H1 (cell line): ENCODE measurements around the gene SMIM35. TPM values are rescaled to one million over a fixed set of nuclear protein-coding genes. Genes with fewer than 3 reads are reported as not detected.

Experiments used
- CTCF ChIA-PET: fragments of 300-600 bp; sonication (Branson Sonifier 250); formaldehyde crosslinking; loops from one replicate; lab custom pipeline; 2021; ENCODE audit not compliant: partially characterized antibody; lab: Charles Lee
- POLR2A ChIA-PET: fragments of 300-600 bp; sonication (Branson Sonifier 250); formaldehyde crosslinking; loops from one replicate; lab custom pipeline; 2021; ENCODE audit warnings: inconsistent platforms; ENCODE audit not compliant: partially characterized antibody; lab: Charles Lee
- DNase-seq, 2 experiments: peaks; one replicate each; pipeline versions ENCODE4 v3.0.0 to v3.0.0-alpha.2; 2010 to 2022; ENCODE audit warnings: low spot score in 2 of 2, low read depth in 1 of 2, mixed read lengths in 1 of 2
- FAIRE-seq: peaks from 2 replicates; lab custom pipeline; 2011; peaks lifted over from hg19 to GRCh38; lab: Jason Lieb, UNC
- H2AFZ ChIP-seq: 2 replicates; pipeline ENCODE4 v1.8.1; 2012; ENCODE audit warnings: low read length, inconsistent platforms
- H2AK5ac ChIP-seq: 2 replicates; pipeline ENCODE4 v1.6.1; 2013; ENCODE audit warnings: low read depth, low read length
- H2BK120ac ChIP-seq: replicated peaks from 2 replicates; pipeline ENCODE3; 2013; ENCODE audit warnings: low read depth, low read length, inconsistent platforms
- H2BK12ac ChIP-seq: 2 replicates; pipeline ENCODE4 v1.6.1; 2013; ENCODE audit warnings: low read depth, low read length
- H2BK15ac ChIP-seq: 2 replicates; pipeline ENCODE4 v1.6.1; 2013; ENCODE audit warnings: low read length
- H2BK20ac ChIP-seq: 2 replicates; pipeline ENCODE4 v1.6.1; 2013; ENCODE audit warnings: low read length
- H2BK5ac ChIP-seq: 2 replicates; pipeline ENCODE4 v1.6.1; 2013; ENCODE audit warnings: low read depth, low read length
- H3K14ac ChIP-seq: 2 replicates; pipeline ENCODE4 v1.6.1; 2013; ENCODE audit warnings: inconsistent platforms; ENCODE audit not compliant: insufficient read length
- H3K18ac ChIP-seq: 2 replicates; pipeline ENCODE4 v1.6.1; 2013; ENCODE audit warnings: low read length; ENCODE audit errors: extremely low read depth
- H3K23ac ChIP-seq: 2 replicates; pipeline ENCODE4 v1.6.1; 2013; ENCODE audit warnings: inconsistent platforms; ENCODE audit not compliant: insufficient read length
- H3K23me2 ChIP-seq: 2 replicates; pipeline ENCODE4 v1.6.1; 2013; ENCODE audit warnings: low read depth, low read length
- H3K27ac ChIP-seq: 2 replicates; pipeline ENCODE4 v1.6.1; 2011; ENCODE audit warnings: low read depth, low read length, inconsistent platforms
- H3K27me3 ChIP-seq, 4 experiments: replicated peaks in 1 of 4; 1 replicate in 1 of 4; 2 replicates in 3 of 4; pipeline versions ENCODE4 v1.6.1 to v1.8.1; 2011 to 2013; ENCODE audit warnings: low read length in 3 of 4, mild to moderate bottlenecking in 3 of 4, inconsistent platforms in 2 of 4, mixed read lengths in 2 of 4, moderate library complexity in 1 of 4; ENCODE audit not compliant: control insufficient read depth in 3 of 4, insufficient read depth in 3 of 4; ENCODE audit errors: extremely low read depth in 1 of 4
- H3K36me3 ChIP-seq, 4 experiments: 2 replicates each; pipeline versions ENCODE4 v1.6.1 to v1.8.1; 2011 to 2013; ENCODE audit warnings: mild to moderate bottlenecking in 4 of 4, low read length in 3 of 4, moderate library complexity in 2 of 4, control low read depth in 1 of 4, inconsistent platforms in 1 of 4; ENCODE audit not compliant: insufficient read depth in 4 of 4, control insufficient read depth in 2 of 4
- H3K4ac ChIP-seq: replicated peaks from 2 replicates; pipeline ENCODE3; 2013; ENCODE audit warnings: low read length, low read depth, mixed read lengths, inconsistent platforms; ENCODE audit not compliant: insufficient read length
- H3K4me1 ChIP-seq, 4 experiments: replicated peaks in 1 of 4; 1 replicate in 1 of 4; 2 replicates in 3 of 4; pipeline versions ENCODE4 v1.6.1 to v1.8.1; 2011 to 2013; ENCODE audit warnings: low read length in 3 of 4, inconsistent platforms in 2 of 4, mixed read lengths in 1 of 4; ENCODE audit not compliant: insufficient read depth in 4 of 4, control insufficient read depth in 3 of 4
- H3K4me2 ChIP-seq, 2 experiments: 2 replicates each; pipeline versions ENCODE4 v1.6.1 to v1.8.1; 2011 to 2013; ENCODE audit warnings: low read depth in 2 of 2, low read length in 2 of 2, control low read depth in 1 of 2, inconsistent platforms in 1 of 2, mild to moderate bottlenecking in 1 of 2; ENCODE audit not compliant: insufficient read depth in 1 of 2
- H3K4me3 ChIP-seq, 4 experiments: fragments of 200-600, 300-600 bp in 1 of 4; sonication (generic), shearing (Covaris generic), sonication (Bioruptor Twin) in 1 of 4; 2 replicates each; pipeline versions ENCODE4 v1.5.1 to v1.8.1; 2011 to 2016; ENCODE audit warnings: low read length in 4 of 4, low read depth in 3 of 4, control low read depth in 2 of 4, inconsistent platforms in 2 of 4, mild to moderate bottlenecking in 2 of 4, mixed read lengths in 1 of 4, moderate library complexity in 1 of 4; ENCODE audit not compliant: insufficient read depth in 2 of 4; ENCODE audit errors: extremely low read depth in 1 of 4
- H3K56ac ChIP-seq: replicated peaks from 2 replicates; pipeline ENCODE3; 2013; ENCODE audit warnings: low read depth, mild to moderate bottlenecking, mixed read lengths, low read length, inconsistent platforms; ENCODE audit not compliant: insufficient read length
- H3K79me1 ChIP-seq: 2 replicates; pipeline ENCODE4 v1.6.1; 2013; ENCODE audit warnings: low read depth, low read length, control low read depth
- H3K79me2 ChIP-seq, 2 experiments: 2 replicates each; pipeline versions ENCODE4 v1.6.1 to v1.8.1; 2012 to 2013; ENCODE audit warnings: low read length in 2 of 2, mild to moderate bottlenecking in 2 of 2, inconsistent platforms in 1 of 2; ENCODE audit not compliant: insufficient read depth in 2 of 2, control insufficient read depth in 1 of 2
- H3K9ac ChIP-seq, 4 experiments: replicated peaks in 1 of 4; 1 replicate in 1 of 4; 2 replicates in 3 of 4; pipeline versions ENCODE4 v1.6.1 to v1.8.1; 2011 to 2013; ENCODE audit warnings: low read depth in 3 of 4, low read length in 3 of 4, control low read depth in 2 of 4, mild to moderate bottlenecking in 2 of 4, moderate library complexity in 2 of 4, inconsistent platforms in 1 of 4; ENCODE audit errors: extremely low read depth in 1 of 4
- H3K9me3 ChIP-seq, 2 experiments: 2 replicates each; pipeline versions ENCODE4 v1.6.1 to v1.8.1; 2012 to 2013; ENCODE audit warnings: mild to moderate bottlenecking in 2 of 2, moderate library complexity in 2 of 2, control low read depth in 1 of 2, inconsistent platforms in 1 of 2, low read depth in 1 of 2, low read length in 1 of 2, mixed read lengths in 1 of 2; ENCODE audit not compliant: insufficient read depth in 2 of 2
- H4K20me1 ChIP-seq, 2 experiments: replicated peaks in 1 of 2; 2 replicates each; pipeline versions ENCODE3 to v1.8.1; 2011 to 2013; ENCODE audit warnings: inconsistent platforms in 2 of 2, low read length in 2 of 2, mild to moderate bottlenecking in 1 of 2; ENCODE audit not compliant: insufficient read depth in 2 of 2, control insufficient read depth in 1 of 2
- H4K5ac ChIP-seq: 2 replicates; pipeline ENCODE4 v1.6.1; 2013; ENCODE audit warnings: low read length, low read depth, mixed read lengths, inconsistent platforms; ENCODE audit not compliant: insufficient read length
- H4K8ac ChIP-seq: 2 replicates; pipeline ENCODE4 v1.8.0; 2013; ENCODE audit warnings: mild to moderate bottlenecking, moderate library complexity, low read length, inconsistent platforms; ENCODE audit not compliant: insufficient read depth; ENCODE audit errors: extremely low read depth
- H4K91ac ChIP-seq: replicated peaks from 2 replicates; pipeline ENCODE3; 2013; ENCODE audit warnings: low read length, mixed read lengths, inconsistent platforms; ENCODE audit not compliant: insufficient read length
- E2F6 ChIP-seq: IDR thresholded peaks from 2 replicates; pipeline ENCODE4 v1.6.1; 2012; ENCODE audit warnings: inconsistent platforms
- EZH2 ChIP-seq: fragments of 200-600 bp; sonication (generic); IDR thresholded peaks from 2 replicates; pipeline ENCODE4 v1.7.1; 2012; ENCODE audit warnings: low read depth, mild to moderate bottlenecking, moderate library complexity, low read length, inconsistent platforms; ENCODE audit not compliant: severe bottlenecking
- GTF2F1 ChIP-seq: IDR thresholded peaks from 2 replicates; pipeline ENCODE4 v1.6.1; 2012; ENCODE audit warnings: low read depth, low read length, improper control_type of control experiment, borderline replicate concordance
- MAFK ChIP-seq: IDR thresholded peaks from 2 replicates; pipeline ENCODE4 v1.6.1; 2012; ENCODE audit warnings: low read depth, mild to moderate bottlenecking, improper control_type of control experiment, low read length
- POLR2A ChIP-seq, 2 experiments: IDR thresholded peaks; 1 replicate in 1 of 2; 2 replicates in 1 of 2; pipeline ENCODE4 v1.6.1; 2011; ENCODE audit warnings: low read depth in 2 of 2, low read length in 2 of 2, mild to moderate bottlenecking in 2 of 2; ENCODE audit errors: control extremely low read depth in 1 of 2
- TBP ChIP-seq: IDR thresholded peaks from 2 replicates; pipeline ENCODE4 v1.6.1; 2011; ENCODE audit warnings: low read depth, low read length, improper control_type of control experiment
- WGBS, 2 experiments: shearing (Covaris generic) in 1 of 2; methylation state at CpG; one replicate each; pipeline versions ENCODE4 v1.1.6 to v1.1.7; 2013 to 2015; ENCODE audit warnings: low lambda C conversion rate in 2 of 2, mixed read lengths in 2 of 2, inconsistent platforms in 1 of 2, low coverage in 1 of 2, missing lambda C conversion rate in 1 of 2; ENCODE audit not compliant: insufficient replicate concordance in 2 of 2, insufficient coverage in 1 of 2, insufficient read length in 1 of 2; ENCODE audit errors: extremely low coverage in 1 of 2, missing lambda C conversion rate in 1 of 2; 5-methylcytosine and 5-hydroxymethylcytosine counted together
- polyA plus RNA-seq, 7 experiments: library from polyadenylated mRNA; depleted of rRNA in 3 of 7; stranded (reverse) in 5 of 7; unstranded in 2 of 7; fragments of >200 nt in 5 of 7; fragments of 200-250 nt in 2 of 7; gene quantifications; 1 replicate in 5 of 7; 2 replicates in 1 of 7; 4 replicates in 1 of 7; pipeline versions ENCODE4 v1.2.1 to v1.2.3, GENCODE V29; 2011 to 2013; ENCODE audit warnings: missing spikeins in 2 of 7, mixed read lengths in 2 of 7
- total RNA-seq: library from RNA; stranded (reverse); fragmentation: NEBNext Ultra II Directional; extraction: Animal tissue kit (Norgen Biotek cat#: 25700); gene quantifications from 2 replicates; pipeline ENCODE4 v1.2.1, GENCODE V29; 2021

Gene SMIM35
- total and polyA plus RNA-seq, 2 of the 8 experiments (the other 6 are each of a cell fraction or from before 2014, with no cell fraction given) = not detected

- Histone ChIP-seq H4K20me1 (no peaks in the 10 kb centered on the region), H4K8ac (no peak overlapping the region), H2BK15ac (no peak overlapping the region), H3K4ac (no peak overlapping the region), H3K27me3 (no peaks in the 10 kb centered on the region), H3K14ac (no peak overlapping the region), H2BK12ac (no peak overlapping the region), H2AK5ac (no peak overlapping the region), H3K36me3 (no peaks in the 10 kb centered on the region), H2AFZ (no peak overlapping the region), H3K56ac (no peak overlapping the region), H3K4me1 (no peaks in the 10 kb centered on the region), H3K23ac (no peak overlapping the region), H3K9ac (no peak overlapping the region), H2BK120ac (no peak overlapping the region), H3K79me2 (no peaks in the 10 kb centered on the region), H2BK20ac (no peak overlapping the region), H4K5ac (no peak overlapping the region), H4K91ac (no peak overlapping the region), H3K9me3 (no peaks in the 10 kb centered on the region), H3K23me2 (no peaks in the 10 kb centered on the region), H3K18ac (no peak overlapping the region), H3K79me1 (no peaks in the 10 kb centered on the region), H3K4me3 (no peak overlapping the region), H3K27ac (no peak overlapping the region), H2BK5ac (no peak overlapping the region), H3K4me2 (no peak overlapping the region)
- POLR2A ChIA-PET = no interaction called here
- 93% methylated on average over 4 of the region's 4 CpGs; no CpG with 5 or more reads in 1 of the 2 experiments for WGBS, 2 experiments
- FAIRE-seq = no peak
- no peak for DNase-seq
- CTCF ChIA-PET = interaction anchor here (0.6 to 2.0 kb wide), 4 partner anchors 41 to 620 kb away, joined by 3 to 4 read pairs (median 3); no protein-coding TSS in a partner anchor
- TF ChIP-seq TBP (no peak), EZH2 (no peak), MAFK (no peak), E2F6 (no peak), POLR2A (IDR thresholded peaks at IDR 0.05; ENCODE audit: control extremely low read depth in 1 of 2, low read depth in 2 of 2, low read length in 2 of 2) (no peak), GTF2F1 (no peak)
Measured at GRCh38 chr11:118042796-118043195, 44.0 kb downstream of the SMIM35 start.
